IgD-negative memory B cell (primary cell): Measurements from ENCODE around the gene SPAG6. TPM values are rescaled to one million over a fixed set of nuclear protein-coding genes. Genes with fewer than 3 reads are reported as not detected.
A peak's percentile ranks its signal among the peaks of the same experiment; 100 is the strongest.

ENCODE experiments used
- H3K27ac Mint-ChIP-seq, 3 donors: one replicate each; pipeline ENCODE4 v1.8.0; 2020 to 2022; ENCODE audit warnings: mild to moderate bottlenecking in 3 of 3, mixed read lengths in 3 of 3, moderate library complexity in 1 of 3
- H3K27me3 Mint-ChIP-seq: one replicate; pipeline ENCODE4 v1.8.0; 2021; ENCODE audit warnings: mixed read lengths
- H3K36me3 Mint-ChIP-seq: one replicate; pipeline ENCODE4 v1.8.0; 2020; ENCODE audit warnings: mild to moderate bottlenecking, mixed read lengths
- H3K4me1 Mint-ChIP-seq, 3 donors: one replicate each; pipeline ENCODE4 v1.8.0; 2020 to 2022; ENCODE audit warnings: mixed read lengths in 3 of 3, mild to moderate bottlenecking in 1 of 3
- H3K4me3 Mint-ChIP-seq, 4 donors: one replicate each; pipeline ENCODE4 v1.8.0; 2020 to 2022; ENCODE audit warnings: mild to moderate bottlenecking in 4 of 4, mixed read lengths in 4 of 4, moderate library complexity in 3 of 4
- H3K9me3 Mint-ChIP-seq, 3 donors: one replicate each; pipeline ENCODE4 v1.8.0; 2020 to 2021; ENCODE audit warnings: mixed read lengths in 3 of 3, mild to moderate bottlenecking in 1 of 3
- polyA plus RNA-seq: library from polyadenylated mRNA; unstranded; fragments of 300-500 nt; fragmentation: Illumina TruSeq; gene quantifications from one replicate; pipeline ENCODE4 v1.2.3, GENCODE V29; 2021

The SPAG6 gene
- polyA plus RNA-seq, 1 donor from 2014 or later = not detected

DNA sequence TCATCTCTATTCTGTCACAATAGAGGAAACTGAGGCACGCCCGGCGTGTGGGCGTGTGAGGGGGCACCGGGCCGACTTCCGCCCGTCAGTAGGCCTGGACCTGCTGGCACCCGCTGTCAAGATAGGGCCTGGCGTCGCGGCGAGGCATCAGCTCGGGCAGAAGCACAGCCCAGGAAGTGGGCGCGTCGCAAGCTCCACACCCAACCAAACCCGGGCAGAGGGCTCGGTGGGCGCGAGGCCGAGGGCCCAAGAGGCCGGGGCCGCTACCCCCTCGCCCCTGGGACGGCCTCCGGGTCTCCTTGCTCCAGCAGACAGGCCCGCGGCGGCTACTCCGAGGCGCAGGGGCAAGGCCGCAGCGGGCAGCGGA lies 91.2 kb downstream of the SPAG6 start:
- Mint-ChIP-seq H3K9me3 (no peaks in the 10 kb centered on the region), H3K27me3 (no peaks in the 10 kb centered on the region), H3K36me3 (peaks cover 1% of the 10 kb centered on the region), H3K4me3 (peak overlapping the region; percentile 95 to 99 (median 98)), H3K27ac (peak overlapping the region; percentile 97 to 100 (median 99)), H3K4me1 (peaks cover 23 to 48% (median 33%) of the 10 kb centered on the region in 3 donors)

DNA sequence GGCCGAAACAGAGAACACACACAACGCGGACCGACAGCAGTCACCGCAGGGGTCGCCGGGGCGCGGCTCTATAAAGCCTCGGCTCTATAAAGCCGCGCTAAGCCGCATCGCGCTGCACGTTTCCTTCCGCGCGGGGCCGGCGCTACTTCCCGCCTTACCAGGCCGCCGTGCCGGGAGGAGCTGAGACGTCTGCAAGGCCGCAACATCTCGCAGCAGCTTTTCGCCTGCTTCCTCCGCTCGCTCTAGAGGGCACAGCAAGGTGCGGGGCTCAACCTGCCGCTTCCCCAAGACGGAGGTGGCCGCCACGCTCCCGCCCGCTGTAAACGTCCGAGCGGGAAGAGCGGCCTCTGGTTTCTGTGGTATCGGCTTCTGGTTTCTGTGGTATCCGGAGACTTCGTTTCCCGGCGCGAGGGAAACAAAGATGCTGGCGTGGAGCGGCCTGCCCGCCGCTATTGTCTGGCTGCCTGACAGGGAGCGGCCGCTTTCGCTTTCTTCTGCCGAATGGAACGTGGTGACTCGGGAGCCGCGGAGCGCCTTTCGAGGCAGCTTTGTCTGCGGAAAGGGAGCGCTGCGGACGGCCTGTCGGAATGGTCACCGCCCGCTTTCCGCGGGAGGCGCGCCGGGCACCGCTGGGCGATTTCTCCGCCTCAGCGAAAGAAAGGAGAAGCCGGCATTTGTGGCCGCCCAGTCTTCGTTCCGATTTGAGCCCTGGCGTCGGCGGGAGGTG lies 91.8 kb downstream of the SPAG6 start:
- Mint-ChIP-seq H3K36me3 (peaks cover 1% of the 10 kb centered on the region), H3K4me1 (peaks cover 23 to 48% (median 36%) of the 10 kb centered on the region in 3 donors), H3K27me3 (no peaks in the 10 kb centered on the region), H3K9me3 (no peaks in the 10 kb centered on the region), H3K27ac (peak overlapping the region; percentile 97 to 100 (median 99)), H3K4me3 (peak overlapping the region; percentile 95 to 99 (median 98))

DNA sequence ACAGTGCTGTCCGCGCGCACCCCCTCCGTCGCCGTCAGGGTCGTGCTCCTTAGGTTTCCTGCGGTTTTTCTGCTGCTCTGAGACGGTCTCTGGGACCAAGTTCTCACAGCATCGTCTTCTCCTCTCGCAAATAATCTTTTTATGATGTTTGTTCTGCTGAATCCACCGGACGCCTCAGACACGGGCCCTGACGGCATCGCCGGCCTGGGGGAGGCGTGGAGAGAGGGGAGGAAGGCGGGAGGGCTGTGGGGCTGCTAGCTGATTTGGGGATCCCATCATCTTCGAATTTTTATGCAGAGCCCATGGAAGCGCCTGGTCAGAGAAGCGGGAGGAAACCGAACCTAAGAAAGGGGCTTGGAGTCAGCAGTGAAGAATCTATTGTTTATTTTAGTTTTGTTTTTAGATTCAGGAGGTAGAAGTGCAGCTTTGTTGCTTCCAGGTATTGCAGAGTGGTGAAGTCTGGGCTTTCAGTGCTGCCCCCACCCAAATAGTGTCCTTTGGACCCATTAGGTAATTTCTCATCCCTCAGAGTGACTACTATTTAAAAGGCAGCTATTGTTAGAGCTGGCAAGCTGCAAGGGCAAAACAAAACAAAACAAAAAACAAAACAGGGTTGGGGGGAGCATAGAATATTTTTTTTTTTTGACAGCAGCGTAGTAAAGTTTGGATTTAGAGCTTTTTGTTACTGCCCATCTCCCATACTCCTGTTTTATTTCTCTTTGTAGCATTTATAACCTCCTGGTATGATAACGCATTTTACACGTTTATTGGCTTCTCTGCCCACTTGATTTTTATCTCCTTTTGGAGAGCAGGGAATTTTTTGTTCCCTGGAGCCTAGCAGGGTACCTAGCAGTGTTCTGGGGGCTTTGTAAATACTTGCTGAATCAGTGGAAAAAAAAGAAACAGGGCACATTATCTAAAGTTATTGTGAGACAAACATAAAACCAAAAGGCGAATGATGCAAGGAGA lies 92.6 kb downstream of the SPAG6 start:
- H3K4me3 Mint-ChIP-seq = peak overlapping the region; percentile 95 to 99 (median 98)
- peaks cover 1% of the 10 kb centered on the region for H3K36me3 Mint-ChIP-seq
- peak overlapping the region; percentile 97 to 100 (median 99) for H3K27ac Mint-ChIP-seq
- peaks cover 25 to 48% (median 43%) of the 10 kb centered on the region in 3 donors for H3K4me1 Mint-ChIP-seq
- H3K27me3 Mint-ChIP-seq = no peaks in the 10 kb centered on the region
- H3K9me3 Mint-ChIP-seq = no peaks in the 10 kb centered on the region

DNA sequence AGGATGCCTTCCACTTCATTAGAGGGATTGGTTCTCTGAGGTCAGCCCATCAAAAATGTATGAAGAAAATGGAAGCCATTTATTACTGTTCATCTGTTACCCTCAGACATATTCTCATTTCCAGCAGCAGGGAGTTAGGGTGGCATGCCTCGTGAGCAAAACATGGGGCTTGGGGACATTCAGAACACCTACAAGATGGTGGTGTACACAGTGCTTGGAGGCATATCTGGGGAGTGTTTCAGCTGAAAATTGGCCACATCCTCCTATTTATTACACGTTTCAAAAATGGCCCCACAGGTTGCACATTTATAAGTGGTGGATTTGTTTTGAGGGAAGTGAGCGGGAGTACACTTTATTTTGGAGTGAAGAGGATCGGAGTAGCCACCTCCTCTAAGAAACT lies 93.4 kb downstream of the SPAG6 start:
- H3K4me1 Mint-ChIP-seq = peaks cover 31 to 54% (median 50%) of the 10 kb centered on the region in 3 donors

DNA sequence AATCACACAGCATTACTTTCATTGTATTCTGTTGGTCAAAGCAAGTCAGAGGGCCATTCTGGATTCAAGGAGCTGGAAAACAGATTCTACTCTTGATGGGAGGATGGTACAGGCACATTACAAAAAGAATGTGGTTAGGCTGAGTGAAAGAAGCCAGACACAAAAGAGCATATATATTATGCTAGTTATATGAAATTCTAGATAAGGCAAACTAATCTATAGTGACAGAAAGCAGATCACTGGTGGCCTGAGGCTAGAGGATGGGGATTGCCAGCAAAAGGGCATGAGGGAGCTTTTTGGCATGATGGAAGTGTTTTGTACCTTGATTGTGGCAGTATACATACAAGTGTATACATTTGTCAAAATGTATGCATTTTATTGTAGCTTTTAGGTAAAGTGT lies 96.8 kb downstream of the SPAG6 start:
- peak overlapping the region in 1 of 3 donors; percentile 14 for H3K27ac Mint-ChIP-seq
- no peaks in the 10 kb centered on the region for H3K9me3 Mint-ChIP-seq
- H3K27me3 Mint-ChIP-seq = peaks cover 2% of the 10 kb centered on the region
- peak overlapping the region in 1 of 4 donors; percentile 3 for H3K4me3 Mint-ChIP-seq
- peaks cover 26 to 54% (median 40%) of the 10 kb centered on the region in 3 donors for H3K4me1 Mint-ChIP-seq
- peaks cover 1% of the 10 kb centered on the region for H3K36me3 Mint-ChIP-seq

More for the DNA sequence above, 93.4 kb downstream of the SPAG6 start:
- Mint-ChIP-seq H3K27me3 (no peaks in the 10 kb centered on the region), H3K4me3 (peak overlapping the region in 3 of 4 donors; percentile 95 to 99 (median 97)), H3K9me3 (no peaks in the 10 kb centered on the region), H3K27ac (peak overlapping the region; percentile 97 to 100 (median 99)), H3K36me3 (peaks cover 1% of the 10 kb centered on the region)

DNA sequence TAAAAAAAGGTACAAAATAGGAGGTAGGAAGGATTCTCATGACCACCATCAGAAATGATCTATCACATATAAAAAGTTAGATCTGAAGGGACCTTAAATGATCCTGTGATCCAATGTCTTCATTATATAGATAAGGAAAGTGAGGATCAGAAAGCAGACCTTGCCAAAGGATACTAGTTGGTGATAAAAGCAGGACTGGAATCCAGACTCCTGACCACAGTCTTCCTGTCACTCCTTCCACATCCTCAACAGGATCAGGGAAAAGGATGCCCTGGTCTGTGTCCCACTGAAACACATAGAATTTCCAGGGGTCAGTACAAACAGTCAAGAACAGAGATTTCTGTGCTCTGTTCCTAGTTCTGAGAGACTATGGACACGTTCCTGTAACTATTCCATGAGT lies 97.2 kb downstream of the SPAG6 start:
- H3K27ac Mint-ChIP-seq = peak overlapping the region in 1 of 3 donors; percentile 14
- H3K4me1 Mint-ChIP-seq = peaks cover 26 to 54% (median 38%) of the 10 kb centered on the region in 3 donors
- peak overlapping the region in 1 of 4 donors; percentile 3 for H3K4me3 Mint-ChIP-seq

DNA sequence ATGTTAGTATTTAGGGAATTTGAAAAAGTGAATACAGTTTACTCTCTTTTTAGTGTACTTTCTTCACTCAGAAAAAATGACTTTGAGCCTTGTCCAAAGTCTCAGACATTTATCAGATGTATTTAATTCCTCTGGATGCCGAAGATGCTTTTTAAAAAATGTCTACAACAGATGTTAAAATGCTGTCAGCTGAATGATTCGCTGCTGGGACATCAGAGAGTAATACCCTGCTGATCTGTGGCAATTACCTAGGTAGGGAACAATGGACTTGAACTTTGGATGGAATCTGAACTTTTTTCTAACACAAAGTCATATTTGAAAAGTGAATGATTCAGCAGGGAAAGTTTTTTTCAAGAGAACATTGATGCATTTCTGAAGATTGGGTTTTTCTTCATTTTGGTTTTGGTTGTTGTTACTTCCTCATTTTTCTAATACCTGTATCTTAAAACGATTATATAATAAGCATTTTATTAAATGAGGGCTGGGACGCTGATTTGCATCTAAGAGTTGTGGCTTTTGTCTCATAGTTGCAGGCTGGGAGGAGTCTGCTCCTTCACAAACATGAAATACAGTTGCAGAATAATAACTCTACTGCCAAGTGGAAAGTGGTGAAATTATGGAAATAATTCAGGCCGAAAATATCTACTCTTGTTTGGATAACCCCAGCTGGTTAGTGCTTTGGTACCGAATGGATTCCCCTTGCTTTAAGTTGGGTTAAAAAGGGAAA lies 98.0 kb downstream of the SPAG6 start:
- Mint-ChIP-seq H3K4me3 (peak overlapping the region in 2 of 4 donors; percentile 20 to 63), H3K27ac (peak overlapping the region; percentile 44 to 78 (median 61)), H3K9me3 (no peaks in the 10 kb centered on the region), H3K27me3 (peaks cover 2% of the 10 kb centered on the region), H3K4me1 (peaks cover 20 to 46% (median 29%) of the 10 kb centered on the region in 3 donors), H3K36me3 (peaks cover 1% of the 10 kb centered on the region)

More for the DNA sequence above, 97.2 kb downstream of the SPAG6 start:
- Mint-ChIP-seq H3K36me3 (peaks cover 1% of the 10 kb centered on the region), H3K9me3 (no peaks in the 10 kb centered on the region), H3K27me3 (peaks cover 2% of the 10 kb centered on the region)

DNA sequence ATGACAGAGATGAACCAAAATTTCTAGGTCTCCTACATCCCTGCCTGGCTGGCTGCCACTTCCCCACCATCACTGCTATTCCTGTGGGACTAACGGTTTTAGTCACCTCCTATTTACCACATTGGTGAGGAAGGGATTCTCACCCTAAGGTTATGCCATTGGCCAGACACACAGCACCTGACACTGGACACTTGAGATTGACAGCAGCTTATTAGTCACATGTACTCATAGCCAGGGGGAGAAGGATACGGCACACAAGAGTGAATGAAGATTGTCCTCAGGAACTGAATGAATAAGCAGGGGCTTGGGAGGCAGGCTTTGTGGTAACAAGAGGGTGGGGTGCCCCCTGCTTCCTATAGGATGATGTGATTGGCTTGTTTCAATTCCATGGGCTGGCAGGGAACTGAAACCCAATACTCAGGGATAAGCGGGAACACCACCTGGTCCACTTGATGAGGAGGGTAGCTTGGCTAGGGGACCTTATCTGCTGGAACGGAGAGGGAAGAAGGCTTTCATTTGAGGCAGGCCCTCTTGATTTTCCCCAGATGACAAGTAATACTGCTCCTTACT lies 99.0 kb downstream of the SPAG6 start:
- peak overlapping the region in 1 of 3 donors; percentile 68 for H3K27ac Mint-ChIP-seq
- H3K27me3 Mint-ChIP-seq = peaks cover 2% of the 10 kb centered on the region
- no peaks in the 10 kb centered on the region for H3K9me3 Mint-ChIP-seq
- H3K4me3 Mint-ChIP-seq = no peak overlapping the region
- H3K4me1 Mint-ChIP-seq = peaks cover 15 to 38% (median 19%) of the 10 kb centered on the region in 3 donors
- peaks cover 1% of the 10 kb centered on the region for H3K36me3 Mint-ChIP-seq

DNA sequence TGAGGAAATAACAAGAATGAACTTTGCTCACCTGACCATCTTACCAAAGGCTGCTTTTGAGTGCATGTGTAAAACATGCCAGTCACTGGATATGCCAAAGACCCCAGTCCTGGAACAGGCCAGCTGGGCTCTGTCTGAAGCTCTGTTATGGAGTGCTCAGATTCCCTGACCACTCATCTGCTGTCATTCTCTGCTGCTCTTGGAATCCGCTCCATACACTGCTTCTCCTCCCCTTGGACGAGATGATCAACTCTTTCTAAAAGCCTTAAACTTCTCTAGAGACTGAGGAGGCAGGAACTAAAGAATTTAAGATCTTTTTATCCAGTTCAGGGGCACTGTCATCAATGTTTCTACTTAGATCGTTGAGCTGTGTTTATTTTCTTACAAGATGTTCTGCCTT lies 100.2 kb downstream of the SPAG6 start:
- H3K4me1 Mint-ChIP-seq = peaks cover 12 to 33% (median 16%) of the 10 kb centered on the region in 3 donors
- no peaks in the 10 kb centered on the region for H3K9me3 Mint-ChIP-seq
- H3K27ac Mint-ChIP-seq = peak overlapping the region in 1 of 3 donors; percentile 85
- peaks cover 2% of the 10 kb centered on the region for H3K27me3 Mint-ChIP-seq
- H3K36me3 Mint-ChIP-seq = peaks cover 1% of the 10 kb centered on the region
- H3K4me3 Mint-ChIP-seq = peak overlapping the region in 1 of 4 donors; percentile 40

DNA sequence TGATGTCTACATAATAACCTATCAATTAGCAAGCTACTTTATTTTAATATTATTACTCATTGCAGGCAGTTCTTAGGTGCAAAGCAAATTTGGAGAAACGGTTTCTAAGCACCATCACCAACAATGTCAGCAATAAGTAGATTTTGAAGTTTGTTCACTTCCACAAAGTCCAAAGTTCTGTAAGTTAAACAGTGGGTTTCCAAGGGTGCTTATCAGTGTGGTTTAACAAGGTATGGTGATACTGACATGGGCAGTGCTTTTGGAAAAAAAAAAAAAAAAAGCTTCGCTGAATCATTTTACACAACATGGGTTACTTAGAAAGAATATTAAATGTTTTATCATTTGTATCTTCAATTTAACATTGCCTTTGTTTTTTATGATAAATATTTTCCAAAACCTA lies 101.8 kb downstream of the SPAG6 start:
- Mint-ChIP-seq H3K4me1 (peaks cover 9 to 23% (median 21%) of the 10 kb centered on the region in 3 donors), H3K4me3 (no peak overlapping the region), H3K27ac (no peak overlapping the region), H3K27me3 (peaks cover 4% of the 10 kb centered on the region), H3K9me3 (no peaks in the 10 kb centered on the region), H3K36me3 (no peaks in the 10 kb centered on the region)

DNA sequence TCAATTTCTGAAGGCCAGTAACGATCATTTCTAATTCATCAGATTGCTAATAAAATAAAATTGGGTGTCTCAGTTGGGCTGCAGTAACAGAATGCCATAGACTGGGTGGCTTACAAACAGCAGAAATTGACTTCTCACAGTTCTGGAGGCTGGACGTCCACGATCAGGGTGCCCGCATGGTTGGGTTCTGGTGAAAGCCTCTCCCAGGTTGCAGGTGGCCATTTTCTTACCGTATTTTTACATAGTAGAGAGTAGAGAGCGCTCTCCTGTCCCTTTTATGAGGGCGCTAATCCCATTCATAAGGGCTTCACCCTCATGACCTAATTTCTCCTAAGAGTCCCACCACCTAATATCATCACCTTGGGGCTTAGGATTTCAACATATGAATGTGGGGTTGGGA lies 106.0 kb downstream of the SPAG6 start:
- no peak overlapping the region for H3K4me3 Mint-ChIP-seq
- peaks cover 2% of the 10 kb centered on the region for H3K27me3 Mint-ChIP-seq
- H3K27ac Mint-ChIP-seq = no peak overlapping the region
- no peaks in the 10 kb centered on the region for H3K9me3 Mint-ChIP-seq
- no peaks in the 10 kb centered on the region for H3K36me3 Mint-ChIP-seq
- peaks cover 18 to 24% (median 23%) of the 10 kb centered on the region in 3 donors for H3K4me1 Mint-ChIP-seq

DNA sequence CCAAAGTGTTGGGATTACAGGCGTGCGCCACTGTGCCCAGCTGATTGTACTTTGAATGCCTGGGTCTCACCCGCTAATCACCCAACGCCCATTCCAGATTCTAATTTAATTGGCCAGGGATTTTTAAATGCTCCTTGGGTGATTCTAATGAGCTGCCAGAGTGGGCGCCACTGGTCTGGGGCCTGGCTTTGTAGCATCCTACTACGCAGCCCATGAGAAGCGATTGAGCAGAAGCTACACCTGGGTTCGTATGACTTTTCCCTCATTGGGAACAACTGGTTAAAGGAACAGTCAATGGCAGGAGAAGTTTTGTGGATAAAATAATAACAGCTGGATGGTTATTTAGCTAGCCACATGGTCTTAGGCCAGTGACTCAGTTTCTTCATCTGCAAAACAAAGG lies 108.0 kb downstream of the SPAG6 start:
- peak overlapping the region in 1 of 4 donors; percentile 13 for H3K4me3 Mint-ChIP-seq

DNA sequence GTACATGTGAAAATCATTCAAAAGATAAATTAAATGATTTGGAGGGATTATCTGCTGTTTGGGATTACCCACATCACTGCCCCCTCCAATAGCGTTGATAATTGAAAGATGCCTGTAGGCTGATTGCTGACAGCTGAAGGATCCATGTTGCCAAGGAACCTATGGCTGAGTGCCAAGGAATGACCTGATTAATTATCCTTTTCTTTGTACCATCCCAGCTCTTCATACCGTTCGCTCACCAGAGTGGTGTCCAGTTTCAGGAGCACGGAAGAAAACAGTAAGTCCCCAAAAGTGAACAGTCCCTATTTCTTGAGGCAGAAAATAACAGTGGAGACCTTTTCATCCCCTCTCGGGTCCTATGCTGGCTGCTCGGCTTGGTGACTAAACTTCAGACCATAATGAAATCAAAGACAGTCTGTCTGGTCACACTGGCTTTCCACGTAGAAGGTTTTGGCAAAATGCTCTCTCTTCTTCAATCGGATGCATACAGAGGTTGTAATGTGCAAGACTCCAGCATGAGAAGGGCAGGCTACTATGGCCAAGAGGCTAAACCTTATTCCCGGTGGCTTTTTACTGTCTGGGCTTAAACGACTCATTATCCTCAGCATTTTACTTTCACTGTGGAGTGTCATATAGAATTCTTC lies 108.8 kb downstream of the SPAG6 start:
- Mint-ChIP-seq H3K9me3 (no peaks in the 10 kb centered on the region), H3K4me1 (peaks cover 20 to 24% (median 23%) of the 10 kb centered on the region in 3 donors), H3K4me3 (peak overlapping the region in 2 of 4 donors; percentile 13 to 82), H3K27me3 (peaks cover 2% of the 10 kb centered on the region), H3K27ac (no peak overlapping the region), H3K36me3 (no peaks in the 10 kb centered on the region)

More for the DNA sequence above, 108.0 kb downstream of the SPAG6 start:
- H3K27ac Mint-ChIP-seq = no peak overlapping the region
- peaks cover 18 to 24% (median 23%) of the 10 kb centered on the region in 3 donors for H3K4me1 Mint-ChIP-seq
- peaks cover 2% of the 10 kb centered on the region for H3K27me3 Mint-ChIP-seq
- H3K9me3 Mint-ChIP-seq = no peaks in the 10 kb centered on the region
- H3K36me3 Mint-ChIP-seq = no peaks in the 10 kb centered on the region
